ENCODE data around the gene XYLT1.

XYLT1 gene

GRCh38 chr16:17130733-17131132 lies 340.0 kb downstream of the XYLT1 start:
- DNase-seq, result no peak

GRCh38 chr16:17129971-17130370 lies 340.8 kb downstream of the XYLT1 start:
- DNase-seq, result no peak

GRCh38 chr16:17128791-17129190 lies 342.0 kb downstream of the XYLT1 start:
- no peak for DNase-seq

GRCh38 chr16:17126156-17126555 lies 344.6 kb downstream of the XYLT1 start:
- no peak for DNase-seq

GRCh38 chr16:17125671-17126070 lies 345.1 kb downstream of the XYLT1 start:
- no peak for DNase-seq

GRCh38 chr16:17117906-17118577 lies 352.7 kb downstream of the XYLT1 start:
- DNase-seq, result no peak

- no peak for DNase-seq
Measured at GRCh38 chr16:17116595-17117322, 354.0 kb downstream of the XYLT1 start.

GRCh38 chr16:17109413-17109812 lies 361.3 kb downstream of the XYLT1 start:
- DNase-seq, result no peak

GRCh38 chr16:17108596-17108995 lies 362.2 kb downstream of the XYLT1 start:
- DNase-seq, result no peak

GRCh38 chr16:17107450-17107849 lies 363.3 kb downstream of the XYLT1 start:
- DNase-seq, result no peak

- no peak for DNase-seq
Measured at GRCh38 chr16:17106243-17106791, 364.4 kb downstream of the XYLT1 start.

- DNase-seq, result peak in 1 of 2 donors; percentile 7
Measured at GRCh38 chr16:17105239-17105797, 365.4 kb downstream of the XYLT1 start.

- no peak for DNase-seq
Measured at GRCh38 chr16:17104654-17105053, 366.1 kb downstream of the XYLT1 start.

- no peak for DNase-seq
Measured at GRCh38 chr16:17103216-17103615, 367.5 kb downstream of the XYLT1 start.

GRCh38 chr16:17101646-17102045 lies 369.1 kb downstream of the XYLT1 start:
- DNase-seq, result peak in 1 of 2 donors; percentile 14

- DNase-seq, result no peak
Measured at GRCh38 chr16:17098685-17099084, 372.1 kb downstream of the XYLT1 start.

- no peak for DNase-seq
Measured at GRCh38 chr16:17084130-17084529, 386.6 kb downstream of the XYLT1 start.

- DNase-seq, result no peak
Measured at GRCh38 chr16:17083628-17084027, 387.1 kb downstream of the XYLT1 start.

GRCh38 chr16:17082095-17082882 lies 388.5 kb downstream of the XYLT1 start:
- DNase-seq, result no peak

GRCh38 chr16:17080105-17080504 lies 390.7 kb downstream of the XYLT1 start:
- DNase-seq, result no peak

- DNase-seq, result no peak
Measured at GRCh38 chr16:17078931-17079631, 391.7 kb downstream of the XYLT1 start.

GRCh38 chr16:17076818-17077498 lies 393.8 kb downstream of the XYLT1 start:
- DNase-seq, result no peak

All from CD4-positive, alpha-beta T cell treated with Interferon alpha-2 for 1 hour (primary cell).